GM10266 (cell line): ENCODE results near the gene LRRC15.

Experiments used
- DNase-seq: peaks from one replicate; pipeline ENCODE4 v3.0.0; 2012; ENCODE audit errors: extremely low spot score
- TF ChIP-seq, protein P1 (sequence below): IDR thresholded peaks from 2 replicates; pipeline ENCODE4 v1.5.1; 2012; ENCODE audit warnings: mild to moderate bottlenecking, low read depth; ENCODE audit not compliant: control insufficient read depth, insufficient read depth; ENCODE audit errors: missing control alignments

Gene LRRC15

DNA sequence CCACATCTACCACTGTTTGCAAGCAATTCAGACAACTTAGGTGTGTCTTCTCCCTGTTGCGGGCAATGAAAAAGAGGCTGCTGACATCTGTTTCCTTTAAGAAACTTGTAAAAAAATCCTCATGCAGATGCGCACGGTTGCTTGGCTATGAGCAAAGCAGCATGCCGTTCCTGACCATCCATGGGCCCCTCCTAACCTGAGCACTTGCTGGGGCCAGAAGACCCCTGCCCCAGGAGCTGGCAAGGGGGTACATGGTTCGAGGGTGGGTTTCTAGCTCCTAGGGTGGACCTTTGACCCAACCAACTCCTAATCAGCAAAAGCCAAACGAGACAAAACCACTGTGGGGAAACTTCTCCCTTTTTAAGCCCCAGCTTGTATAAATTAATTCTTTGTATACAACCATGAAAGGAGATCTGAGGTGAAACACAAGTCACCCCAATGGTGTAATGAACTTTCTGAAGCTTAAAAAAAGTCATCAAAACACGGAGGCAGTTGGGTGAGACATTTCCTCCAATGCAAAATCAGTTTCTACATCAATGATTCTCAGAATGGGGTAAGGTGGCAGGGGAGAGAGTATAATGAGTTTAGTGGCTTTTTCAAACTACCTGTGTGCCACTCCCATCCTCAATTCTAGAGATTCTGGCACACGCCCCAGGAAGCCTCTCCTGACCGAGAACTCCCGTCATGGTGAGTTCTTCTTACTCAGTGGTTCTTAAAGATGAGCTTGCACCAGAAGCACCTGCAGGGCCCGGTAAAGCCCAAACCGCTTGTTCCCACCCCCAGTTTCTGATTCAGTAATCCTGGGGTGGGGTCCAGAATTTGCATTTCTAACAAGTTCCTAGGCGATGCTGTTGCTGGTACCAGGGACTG is 62.5 kb downstream of the LRRC15 start:
- TF ChIP-seq, protein P1, sequence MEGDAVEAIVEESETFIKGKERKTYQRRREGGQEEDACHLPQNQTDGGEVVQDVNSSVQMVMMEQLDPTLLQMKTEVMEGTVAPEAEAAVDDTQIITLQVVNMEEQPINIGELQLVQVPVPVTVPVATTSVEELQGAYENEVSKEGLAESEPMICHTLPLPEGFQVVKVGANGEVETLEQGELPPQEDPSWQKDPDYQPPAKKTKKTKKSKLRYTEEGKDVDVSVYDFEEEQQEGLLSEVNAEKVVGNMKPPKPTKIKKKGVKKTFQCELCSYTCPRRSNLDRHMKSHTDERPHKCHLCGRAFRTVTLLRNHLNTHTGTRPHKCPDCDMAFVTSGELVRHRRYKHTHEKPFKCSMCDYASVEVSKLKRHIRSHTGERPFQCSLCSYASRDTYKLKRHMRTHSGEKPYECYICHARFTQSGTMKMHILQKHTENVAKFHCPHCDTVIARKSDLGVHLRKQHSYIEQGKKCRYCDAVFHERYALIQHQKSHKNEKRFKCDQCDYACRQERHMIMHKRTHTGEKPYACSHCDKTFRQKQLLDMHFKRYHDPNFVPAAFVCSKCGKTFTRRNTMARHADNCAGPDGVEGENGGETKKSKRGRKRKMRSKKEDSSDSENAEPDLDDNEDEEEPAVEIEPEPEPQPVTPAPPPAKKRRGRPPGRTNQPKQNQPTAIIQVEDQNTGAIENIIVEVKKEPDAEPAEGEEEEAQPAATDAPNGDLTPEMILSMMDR, result no peak
- DNase-seq, result peak; percentile 72

DNA sequence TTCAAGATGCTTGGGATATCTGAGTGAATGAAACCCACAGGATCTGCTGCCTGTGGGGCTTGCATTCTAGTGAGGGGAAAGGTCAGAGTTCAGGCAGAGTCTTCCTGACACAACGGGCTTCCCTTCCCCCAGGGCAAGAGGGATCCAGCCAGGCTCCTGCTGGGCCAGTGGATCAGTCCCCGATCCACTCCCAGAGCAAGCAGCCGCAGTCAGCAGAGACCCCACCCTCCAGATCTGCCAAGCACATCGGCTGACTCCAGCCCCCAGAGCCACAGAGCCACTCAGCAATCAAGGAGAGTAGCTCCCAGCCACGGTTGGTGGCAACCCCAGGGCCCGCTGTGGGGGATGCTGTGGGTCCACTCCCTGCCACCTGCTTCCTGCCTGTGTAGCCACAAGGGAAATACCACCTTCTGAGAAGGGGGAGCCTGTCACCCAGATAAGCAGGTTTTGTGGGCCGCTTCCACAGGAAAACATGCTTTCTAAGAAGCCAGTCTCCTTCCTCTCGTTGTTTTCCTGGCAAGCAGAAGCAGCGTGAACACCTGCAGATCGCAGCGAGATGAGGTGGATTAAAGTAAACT is 63.3 kb downstream of the LRRC15 start:
- TF ChIP-seq, protein P1, result no peak
- DNase-seq, result no peak

DNA sequence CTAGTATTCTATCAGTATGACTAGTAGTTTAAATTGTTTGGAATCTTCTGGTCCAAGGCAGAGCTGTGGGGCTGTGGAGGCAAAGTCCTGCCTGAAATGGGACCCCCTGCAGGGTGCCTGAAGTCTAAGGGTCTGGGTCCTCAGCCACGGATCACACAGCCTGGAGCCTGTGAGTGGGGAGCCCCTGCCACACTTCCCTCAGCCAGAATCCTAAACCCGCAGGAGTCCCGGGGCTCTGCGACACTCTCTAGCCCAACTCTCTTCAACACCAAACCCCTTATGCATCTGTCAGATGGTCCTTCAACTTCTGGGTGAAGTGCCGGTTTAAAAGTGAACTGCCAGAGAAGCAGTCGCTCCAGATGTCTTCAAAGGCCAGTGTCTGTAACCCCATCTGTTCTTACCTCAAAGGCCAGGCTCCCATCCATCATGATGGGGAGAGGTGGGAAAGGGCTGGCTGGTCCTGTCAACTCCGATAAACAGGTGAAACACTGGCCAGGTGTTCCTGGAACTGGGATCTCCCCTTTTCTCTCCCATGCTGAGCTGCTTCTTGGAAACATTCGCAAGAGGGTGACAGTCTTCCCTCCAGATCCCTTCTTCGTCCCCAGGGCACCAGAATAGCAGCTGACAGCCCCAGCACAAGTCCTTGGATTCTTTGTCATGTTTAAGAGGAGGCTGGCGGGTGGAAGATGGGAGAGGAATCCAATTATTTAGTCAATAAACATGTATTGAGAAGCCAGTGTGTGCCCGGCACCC is 64.0 kb downstream of the LRRC15 start:
- DNase-seq, result no peak

More for the DNA sequence above, 64.0 kb downstream of the LRRC15 start:
- TF ChIP-seq, protein P1, result no peak
